ENCODE measurements around the gene NDUFS7. TPM values are rescaled to one million over a fixed set of nuclear protein-coding genes. Genes with fewer than 3 reads are reported as not detected.

Gene NDUFS7
- polyA plus RNA-seq, 3 donors, result 119 to 232 (median 211) TPM

- Mint-ChIP-seq H3K36me3 (peaks cover 37 to 61% of the 10 kb centered on the region in 2 donors), H3K27me3 (ENCODE audit: low read depth in 3 of 3) (peaks cover 0 to 2% (median 2%) of the 10 kb centered on the region in 3 donors), H3K9me3 (no peaks in the 10 kb centered on the region), H3K4me1 (peaks cover 35% of the 10 kb centered on the region), H3K27ac (peak overlapping the region in 3 of 7 donors; percentile 1 to 42 (median 35)), H3K4me3 (peak overlapping the region; percentile 3 to 49)
- H4K20me1 ChIP-seq (ENCODE audit: insufficient read depth, low read length), result no peaks in the 10 kb centered on the region
- no peaks in the 10 kb centered on the region for H3K9me3 ChIP-seq (replicated peaks in 1 of 2; ENCODE audit: control insufficient read depth in 1 of 2, insufficient read depth in 1 of 2, low read length in 2 of 2)
- no peak overlapping the region for H2AFZ ChIP-seq (ENCODE audit: insufficient read depth, low read depth, low read length, poor library complexity, severe bottlenecking)
- no peaks in the 10 kb centered on the region for H3K27me3 ChIP-seq (ENCODE audit: control insufficient read depth in 2 of 2, insufficient read depth in 2 of 2, low read length in 2 of 2)
- TF ChIP-seq CTCF (IDR thresholded peaks at IDR 0.05), result no peak
- H3K79me2 ChIP-seq (ENCODE audit: insufficient read depth, low read length), result no peaks in the 10 kb centered on the region
- no peak for DNase-seq
- H3K9ac ChIP-seq (ENCODE audit: insufficient read depth, low read length, poor library complexity, severe bottlenecking), result peak overlapping the region; percentile 51
- peak overlapping the region; percentile 60 for H3K4me2 ChIP-seq (replicated peaks; ENCODE audit: extremely low read depth, low read length, poor library complexity, severe bottlenecking)
- no peak overlapping the region for H3K27ac ChIP-seq (ENCODE audit: low read depth in 1 of 2, low read length in 2 of 2)
- peak overlapping the region in 1 of 3 experiments; percentile 46 for H3K4me3 ChIP-seq (replicated peaks in 1 of 3; ENCODE audit: low read depth in 2 of 3, low read length in 3 of 3)
- H3K4me1 ChIP-seq (ENCODE audit: control insufficient read depth in 1 of 2, insufficient read depth in 2 of 2, low read length in 2 of 2), result peaks cover 30 to 35% of the 10 kb centered on the region in 2 donors
- peaks cover 7 to 25% of the 10 kb centered on the region in 2 donors for H3K36me3 ChIP-seq (replicated peaks in 1 of 2; ENCODE audit: control insufficient read depth in 1 of 2, insufficient read depth in 2 of 2, low read length in 2 of 2)
- intact Hi-C loops (cut with micrococcal nuclease), result no loop called here
- WGBS (ENCODE audit: insufficient coverage), result 18% methylated on average over 30 of the region's 35 CpGs
Measured at GRCh38 chr19:1366899-1367870, 16.5 kb upstream of the NDUFS7 start.

GRCh38 chr19:1369214-1369805 lies 14.4 kb upstream of the NDUFS7 start:
- DNase-seq, result no peak
- peaks cover 18% of the 10 kb centered on the region for H3K4me1 Mint-ChIP-seq
- H3K4me3 Mint-ChIP-seq, result no peak overlapping the region
- Histone ChIP-seq H3K9me3 (replicated peaks in 1 of 2; ENCODE audit: control insufficient read depth in 1 of 2, insufficient read depth in 1 of 2, low read length in 2 of 2) (no peaks in the 10 kb centered on the region), H3K4me1 (ENCODE audit: control insufficient read depth in 1 of 2, insufficient read depth in 2 of 2, low read length in 2 of 2) (peaks cover 13 to 18% of the 10 kb centered on the region in 2 donors), H4K20me1 (ENCODE audit: insufficient read depth, low read length) (no peaks in the 10 kb centered on the region), H3K27me3 (ENCODE audit: control insufficient read depth in 2 of 2, insufficient read depth in 2 of 2, low read length in 2 of 2) (no peaks in the 10 kb centered on the region), H3K9ac (ENCODE audit: insufficient read depth, low read length, poor library complexity, severe bottlenecking) (no peak overlapping the region), H3K79me2 (ENCODE audit: insufficient read depth, low read length) (no peaks in the 10 kb centered on the region), H2AFZ (ENCODE audit: insufficient read depth, low read depth, low read length, poor library complexity, severe bottlenecking) (no peak overlapping the region), H3K36me3 (replicated peaks in 1 of 2; ENCODE audit: control insufficient read depth in 1 of 2, insufficient read depth in 2 of 2, low read length in 2 of 2) (peaks cover 14 to 37% of the 10 kb centered on the region in 2 donors), H3K4me3 (replicated peaks in 1 of 3; ENCODE audit: low read depth in 2 of 3, low read length in 3 of 3) (no peak overlapping the region), H3K27ac (ENCODE audit: low read depth in 1 of 2, low read length in 2 of 2) (no peak overlapping the region), H3K4me2 (replicated peaks; ENCODE audit: extremely low read depth, low read length, poor library complexity, severe bottlenecking) (no peak overlapping the region)
- H3K9me3 Mint-ChIP-seq, result no peaks in the 10 kb centered on the region
- 99% methylated on average over 9 of the region's 18 CpGs for WGBS (ENCODE audit: insufficient coverage)
- H3K27ac Mint-ChIP-seq, result no peak overlapping the region
- intact Hi-C loops (cut with micrococcal nuclease), result no loop called here
- H3K36me3 Mint-ChIP-seq, result peaks cover 45 to 71% of the 10 kb centered on the region in 2 donors
- TF ChIP-seq CTCF (IDR thresholded peaks at IDR 0.05), result no peak
- no peaks in the 10 kb centered on the region for H3K27me3 Mint-ChIP-seq (ENCODE audit: low read depth in 3 of 3)

All from CD14-positive monocyte (primary cell).